ENCODE measurements around the gene CD48.

The CD48 gene

DNA sequence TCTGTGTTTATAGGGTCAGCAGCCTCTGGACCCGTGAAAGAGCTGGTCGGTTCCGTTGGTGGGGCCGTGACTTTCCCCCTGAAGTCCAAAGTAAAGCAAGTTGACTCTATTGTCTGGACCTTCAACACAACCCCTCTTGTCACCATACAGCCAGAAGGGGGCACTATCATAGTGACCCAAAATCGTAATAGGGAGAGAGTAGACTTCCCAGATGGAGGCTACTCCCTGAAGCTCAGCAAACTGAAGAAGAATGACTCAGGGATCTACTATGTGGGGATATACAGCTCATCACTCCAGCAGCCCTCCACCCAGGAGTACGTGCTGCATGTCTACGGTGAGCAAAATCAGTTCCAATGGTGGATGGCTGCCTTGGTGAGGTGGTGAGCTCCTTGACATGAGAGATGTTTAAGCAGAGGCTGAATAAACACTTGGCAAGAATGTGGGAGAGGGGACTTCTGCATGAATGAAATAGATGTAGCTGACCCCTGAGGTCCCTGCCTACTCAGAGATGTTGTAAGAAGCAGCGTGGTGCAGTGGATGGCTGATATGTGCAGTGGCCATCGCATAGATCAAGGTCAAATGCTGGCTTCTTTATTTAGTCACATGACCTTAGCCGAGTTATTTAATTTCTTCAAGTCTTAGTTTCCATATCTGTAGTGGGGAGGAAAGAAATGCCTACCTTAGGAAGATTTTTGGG lies 36.7 kb upstream of the CD48 start:
- DNase-seq (ENCODE audit: low read depth): no peak

DNA sequence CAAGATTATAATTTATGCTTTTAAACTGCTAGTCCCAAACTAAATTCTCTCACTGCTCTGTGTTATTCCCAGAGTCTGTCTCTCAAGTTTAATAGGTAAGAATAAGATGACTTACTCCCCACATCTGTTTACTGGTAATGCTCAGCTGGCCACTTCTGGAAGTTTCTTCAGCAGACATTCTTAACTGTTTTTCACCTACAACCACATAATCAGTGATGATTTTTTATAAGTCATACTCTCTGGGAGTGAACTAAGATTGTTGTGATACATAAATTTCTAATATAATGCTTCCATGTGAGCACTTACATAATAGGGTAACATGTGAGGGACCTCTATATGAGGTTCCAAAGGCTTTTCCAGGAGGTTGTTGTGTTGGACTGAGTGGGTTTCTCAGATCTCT lies 36.1 kb upstream of the CD48 start:
- no peak for DNase-seq (ENCODE audit: low read depth)
- TF ChIP-seq, protein P1, sequence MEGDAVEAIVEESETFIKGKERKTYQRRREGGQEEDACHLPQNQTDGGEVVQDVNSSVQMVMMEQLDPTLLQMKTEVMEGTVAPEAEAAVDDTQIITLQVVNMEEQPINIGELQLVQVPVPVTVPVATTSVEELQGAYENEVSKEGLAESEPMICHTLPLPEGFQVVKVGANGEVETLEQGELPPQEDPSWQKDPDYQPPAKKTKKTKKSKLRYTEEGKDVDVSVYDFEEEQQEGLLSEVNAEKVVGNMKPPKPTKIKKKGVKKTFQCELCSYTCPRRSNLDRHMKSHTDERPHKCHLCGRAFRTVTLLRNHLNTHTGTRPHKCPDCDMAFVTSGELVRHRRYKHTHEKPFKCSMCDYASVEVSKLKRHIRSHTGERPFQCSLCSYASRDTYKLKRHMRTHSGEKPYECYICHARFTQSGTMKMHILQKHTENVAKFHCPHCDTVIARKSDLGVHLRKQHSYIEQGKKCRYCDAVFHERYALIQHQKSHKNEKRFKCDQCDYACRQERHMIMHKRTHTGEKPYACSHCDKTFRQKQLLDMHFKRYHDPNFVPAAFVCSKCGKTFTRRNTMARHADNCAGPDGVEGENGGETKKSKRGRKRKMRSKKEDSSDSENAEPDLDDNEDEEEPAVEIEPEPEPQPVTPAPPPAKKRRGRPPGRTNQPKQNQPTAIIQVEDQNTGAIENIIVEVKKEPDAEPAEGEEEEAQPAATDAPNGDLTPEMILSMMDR (IDR thresholded peaks at IDR 0.05; ENCODE audit: control insufficient read depth, insufficient read depth, low read depth, low read length, missing control alignments): no peak
- no peak overlapping the region for H3K4me3 ChIP-seq (ENCODE audit: control insufficient read depth, low read depth, low read length)

More for the DNA sequence above, 36.7 kb upstream of the CD48 start:
- TF ChIP-seq, protein P1 (IDR thresholded peaks at IDR 0.05; ENCODE audit: control insufficient read depth, insufficient read depth, low read depth, low read length, missing control alignments): peak; percentile 14
- H3K4me3 ChIP-seq (ENCODE audit: control insufficient read depth, low read depth, low read length): no peak overlapping the region

DNA sequence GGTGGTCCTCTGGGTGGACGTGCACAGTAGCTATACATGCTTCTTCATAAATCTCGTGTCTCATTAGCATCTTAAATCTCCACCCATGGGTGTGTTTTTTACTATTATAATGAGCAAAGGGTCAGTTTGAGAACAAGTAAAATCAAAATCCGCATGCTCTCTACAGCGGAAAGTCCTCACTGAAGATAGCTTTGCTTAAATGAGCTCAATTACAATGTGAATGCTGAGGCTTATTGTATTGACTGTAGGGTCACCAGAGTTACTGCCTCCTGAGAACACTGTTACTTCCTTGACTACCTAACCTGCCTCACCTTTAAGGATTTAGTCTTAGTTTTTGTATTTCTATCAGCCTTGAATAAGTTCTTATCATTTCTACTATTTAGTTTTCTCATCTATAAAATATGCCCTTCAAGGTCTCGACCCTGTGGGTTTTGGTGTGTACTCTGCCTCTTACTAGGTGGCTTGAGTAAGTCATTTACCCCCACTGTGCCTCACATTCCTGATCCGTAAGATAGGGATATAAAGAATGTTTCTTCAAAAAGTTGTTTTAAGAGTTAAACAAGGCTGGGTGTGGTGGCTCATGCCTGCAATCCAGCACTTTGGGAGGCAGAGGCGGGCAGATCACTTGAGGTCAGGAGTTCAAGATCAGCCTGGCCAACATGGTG lies 35.3 kb upstream of the CD48 start:
- TF ChIP-seq, protein P1 (IDR thresholded peaks at IDR 0.05; ENCODE audit: control insufficient read depth, insufficient read depth, low read depth, low read length, missing control alignments): no peak

DNA sequence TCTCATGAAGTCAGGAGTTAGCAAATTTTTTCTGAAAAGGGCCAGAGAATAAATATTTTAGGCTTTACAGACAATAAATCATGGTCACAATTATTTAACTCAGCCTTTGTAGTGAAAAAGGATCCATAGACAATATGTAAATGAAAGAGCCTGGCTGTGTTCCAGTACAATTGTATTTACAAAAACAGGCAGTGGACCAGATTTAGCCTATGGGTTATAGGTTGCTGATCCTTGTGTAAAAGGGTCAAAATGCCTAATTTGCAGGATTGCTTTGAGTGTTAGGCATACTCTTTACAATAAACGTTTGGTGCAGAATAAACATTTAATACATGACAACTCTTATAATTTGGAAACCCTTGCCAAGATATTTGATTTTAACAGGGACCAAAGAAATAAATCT lies 33.9 kb upstream of the CD48 start:
- no peak for DNase-seq (ENCODE audit: low read depth)
- no peak overlapping the region for H3K4me3 ChIP-seq (ENCODE audit: control insufficient read depth, low read depth, low read length)
- TF ChIP-seq, protein P1 (IDR thresholded peaks at IDR 0.05; ENCODE audit: control insufficient read depth, insufficient read depth, low read depth, low read length, missing control alignments): no peak

More for the DNA sequence above, 35.3 kb upstream of the CD48 start:
- DNase-seq (ENCODE audit: low read depth): no peak
- no peak overlapping the region for H3K4me3 ChIP-seq (ENCODE audit: control insufficient read depth, low read depth, low read length)

DNA sequence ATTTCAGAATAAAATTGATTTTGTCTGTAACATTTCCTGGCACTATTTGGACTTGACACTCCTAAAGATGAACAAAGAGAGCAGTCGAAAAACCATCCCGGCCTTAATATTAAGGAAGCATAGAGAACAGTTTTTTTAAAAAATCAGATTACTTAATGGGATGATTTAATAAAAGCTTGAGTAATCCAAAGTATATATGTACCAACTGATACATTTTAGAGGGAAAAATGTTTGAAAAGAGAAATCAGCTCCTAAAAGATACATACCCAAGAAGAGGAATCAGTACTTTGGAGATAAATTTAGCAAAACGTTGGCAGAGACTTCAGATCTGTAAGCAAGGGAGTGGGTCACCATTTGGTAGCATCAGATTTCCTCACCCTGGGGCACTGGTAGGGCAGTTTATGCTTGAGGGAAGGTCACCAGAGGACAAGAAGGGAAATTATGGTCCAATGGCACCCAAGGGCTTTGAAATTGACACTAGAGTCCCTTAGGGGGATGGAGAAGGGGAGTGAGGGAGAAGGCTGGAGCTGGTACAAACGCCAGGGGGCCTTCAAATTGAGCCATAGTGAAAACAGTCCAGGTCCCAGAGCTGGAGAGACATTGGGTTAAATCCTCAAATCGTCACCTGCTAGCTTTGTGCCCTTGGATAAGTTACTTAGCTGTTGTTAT lies 33.4 kb upstream of the CD48 start:
- no peak for DNase-seq (ENCODE audit: low read depth)
- no peak overlapping the region for H3K4me3 ChIP-seq (ENCODE audit: control insufficient read depth, low read depth, low read length)
- TF ChIP-seq, protein P1 (IDR thresholded peaks at IDR 0.05; ENCODE audit: control insufficient read depth, insufficient read depth, low read depth, low read length, missing control alignments): no peak

DNA sequence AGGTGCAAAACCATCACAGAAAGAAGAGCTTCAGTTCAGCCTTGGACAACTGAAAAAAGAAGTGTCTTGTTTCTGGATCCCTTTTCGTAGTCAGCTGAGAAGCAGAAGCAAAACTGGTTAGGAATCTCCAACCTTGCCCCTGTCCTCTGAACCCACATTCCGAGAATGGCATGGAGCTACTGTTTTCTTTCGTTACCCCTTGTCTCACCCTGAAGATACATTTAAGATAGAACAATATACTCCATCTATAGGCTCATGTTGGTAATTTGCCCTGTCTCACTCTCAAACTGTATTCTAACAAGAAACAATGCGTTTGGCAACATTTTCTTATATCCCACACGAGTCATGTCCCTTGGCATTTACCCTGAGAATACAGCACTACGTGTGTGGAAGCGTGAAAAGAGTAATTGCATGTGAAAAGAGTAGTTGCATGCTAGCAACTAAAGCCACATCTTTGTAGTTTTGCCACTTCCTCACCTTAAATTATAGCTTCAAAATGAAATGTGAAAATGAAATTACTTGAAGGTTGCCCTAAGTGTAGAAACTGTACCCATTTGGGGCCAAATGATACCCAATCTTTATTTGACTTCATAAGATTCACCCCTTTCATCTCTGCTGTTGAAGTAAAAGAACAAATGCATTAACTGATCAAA lies 32.7 kb upstream of the CD48 start:
- DNase-seq (ENCODE audit: low read depth): no peak
- TF ChIP-seq, protein P1 (IDR thresholded peaks at IDR 0.05; ENCODE audit: control insufficient read depth, insufficient read depth, low read depth, low read length, missing control alignments): no peak
- H3K4me3 ChIP-seq (ENCODE audit: control insufficient read depth, low read depth, low read length): no peak overlapping the region

All from AG09309 (cell line).